Measurements from ENCODE around the gene PRR5L.

Gene PRR5L

DNA sequence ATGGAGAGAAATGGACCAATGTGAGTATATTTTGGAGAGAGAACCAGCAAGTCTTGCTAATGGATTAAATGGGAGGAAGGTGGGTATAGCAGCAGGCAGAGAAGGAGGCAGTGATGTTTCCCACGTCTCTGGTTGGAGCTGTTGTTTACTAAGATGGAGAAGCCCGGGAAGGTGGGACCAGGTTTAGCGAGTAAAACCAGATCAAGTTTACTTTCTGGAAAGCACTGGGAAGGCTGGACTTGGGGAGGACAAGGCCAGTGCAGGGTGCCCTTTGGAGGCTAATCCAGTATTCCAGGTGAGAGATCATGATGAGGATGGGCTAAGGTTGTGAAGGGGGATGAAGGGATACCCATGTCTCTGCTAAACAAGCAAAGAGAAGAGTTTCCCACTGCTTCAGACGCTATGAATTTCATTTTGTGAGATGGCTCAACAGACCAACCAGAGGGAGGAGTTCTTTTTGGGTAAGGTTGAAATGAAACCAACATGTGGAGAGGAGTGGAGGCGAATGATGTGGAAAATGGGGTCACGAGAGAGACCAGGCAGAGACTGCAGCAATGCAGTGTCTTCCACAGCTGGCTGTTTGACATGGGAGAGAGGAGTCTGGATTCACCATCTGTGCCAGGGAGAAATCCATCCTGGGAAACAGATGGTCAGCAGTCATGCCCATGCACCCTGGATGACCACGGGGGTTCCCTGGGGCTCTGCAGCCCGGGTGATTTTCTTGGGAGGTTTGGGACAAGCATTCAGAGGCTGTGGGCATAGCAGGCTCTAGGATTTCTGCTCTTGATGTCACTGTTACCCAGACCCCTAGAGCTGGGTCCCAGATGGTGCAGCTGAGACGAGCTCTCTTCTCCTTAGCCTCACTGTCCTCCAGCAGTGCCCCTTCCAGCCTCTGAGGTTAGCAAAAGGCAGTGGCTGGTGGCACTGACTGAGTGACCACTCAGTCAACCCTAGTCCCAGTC lies 31.8 kb upstream of the PRR5L start:
- Histone ChIP-seq H3K4me1 (ENCODE audit: control insufficient read depth, insufficient read depth, low read length) (no peaks in the 10 kb centered on the region), H3K9ac (ENCODE audit: low read length in 2 of 2) (no peak overlapping the region), H3K27ac (ENCODE audit: low read length) (no peak overlapping the region), H3K27me3 (ENCODE audit: control insufficient read depth in 1 of 2, insufficient read depth in 2 of 2, low read length in 2 of 2) (peaks cover 0 to 2% of the 10 kb centered on the region in 2 donors), H3K4me3 (ENCODE audit: low read length in 2 of 2) (no peak overlapping the region), H3K36me3 (ENCODE audit: control insufficient read depth in 2 of 2, insufficient read depth in 2 of 2, low read length in 2 of 2) (no peaks in the 10 kb centered on the region), H3K9me3 (ENCODE audit: control insufficient read depth in 2 of 2, low read length in 2 of 2) (no peaks in the 10 kb centered on the region)

DNA sequence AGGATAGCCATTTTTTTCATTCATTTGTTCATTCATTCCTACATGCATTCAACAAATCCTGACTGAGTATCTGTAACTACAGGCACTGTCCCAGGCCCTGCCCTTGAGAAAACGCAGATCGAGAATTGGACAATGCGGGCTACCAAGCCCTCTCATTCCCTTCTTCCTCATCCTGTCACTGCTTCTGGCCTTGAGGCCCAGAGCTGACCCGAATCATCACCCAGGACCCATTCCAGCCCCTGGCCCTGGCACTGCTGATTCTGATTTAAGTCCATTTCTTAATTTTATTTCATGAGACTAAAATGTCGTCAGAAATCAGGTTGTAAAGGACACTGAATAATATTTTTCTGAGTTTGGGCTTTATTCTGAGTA lies 31.1 kb upstream of the PRR5L start:
- Histone ChIP-seq H3K27me3 (ENCODE audit: control insufficient read depth in 1 of 2, insufficient read depth in 2 of 2, low read length in 2 of 2) (peaks cover 0 to 2% of the 10 kb centered on the region in 2 donors), H3K36me3 (ENCODE audit: control insufficient read depth in 2 of 2, insufficient read depth in 2 of 2, low read length in 2 of 2) (no peaks in the 10 kb centered on the region), H3K9me3 (ENCODE audit: control insufficient read depth in 2 of 2, low read length in 2 of 2) (no peaks in the 10 kb centered on the region), H3K27ac (ENCODE audit: low read length) (no peak overlapping the region), H3K4me3 (ENCODE audit: low read length in 2 of 2) (no peak overlapping the region), H3K9ac (ENCODE audit: low read length in 2 of 2) (no peak overlapping the region), H3K4me1 (ENCODE audit: control insufficient read depth, insufficient read depth, low read length) (no peaks in the 10 kb centered on the region)

- Histone ChIP-seq H3K36me3 (ENCODE audit: control insufficient read depth in 2 of 2, insufficient read depth in 2 of 2, low read length in 2 of 2) (peaks cover 0 to 5% of the 10 kb centered on the region in 2 donors), H3K4me3 (ENCODE audit: low read length in 2 of 2) (no peak overlapping the region), H3K27me3 (ENCODE audit: control insufficient read depth in 1 of 2, insufficient read depth in 2 of 2, low read length in 2 of 2) (no peaks in the 10 kb centered on the region), H3K9me3 (ENCODE audit: control insufficient read depth in 2 of 2, low read length in 2 of 2) (no peaks in the 10 kb centered on the region), H3K4me1 (ENCODE audit: control insufficient read depth, insufficient read depth, low read length) (no peaks in the 10 kb centered on the region), H3K27ac (ENCODE audit: low read length) (no peak overlapping the region), H3K9ac (ENCODE audit: low read length in 2 of 2) (no peak overlapping the region)
These were observed 30.1 kb upstream of the PRR5L start for GRCh38 chr11:36265793-36266628.

GRCh38 chr11:36266767-36267166 lies 29.3 kb upstream of the PRR5L start:
- H3K9me3 ChIP-seq (ENCODE audit: control insufficient read depth in 2 of 2, low read length in 2 of 2) = no peaks in the 10 kb centered on the region
- H3K27me3 ChIP-seq (ENCODE audit: control insufficient read depth in 1 of 2, insufficient read depth in 2 of 2, low read length in 2 of 2) = no peaks in the 10 kb centered on the region
- H3K4me3 ChIP-seq (ENCODE audit: low read length in 2 of 2) = no peak overlapping the region
- no peak overlapping the region for H3K27ac ChIP-seq (ENCODE audit: low read length)
- no peak overlapping the region for H3K9ac ChIP-seq (ENCODE audit: low read length in 2 of 2)
- H3K4me1 ChIP-seq (ENCODE audit: control insufficient read depth, insufficient read depth, low read length) = no peaks in the 10 kb centered on the region
- H3K36me3 ChIP-seq (ENCODE audit: control insufficient read depth in 2 of 2, insufficient read depth in 2 of 2, low read length in 2 of 2) = peaks cover 0 to 11% of the 10 kb centered on the region in 2 donors

- H3K4me3 ChIP-seq (ENCODE audit: low read length in 2 of 2) = no peak overlapping the region
- H3K4me1 ChIP-seq (ENCODE audit: control insufficient read depth, insufficient read depth, low read length) = no peaks in the 10 kb centered on the region
- no peak overlapping the region for H3K27ac ChIP-seq (ENCODE audit: low read length)
- H3K36me3 ChIP-seq (ENCODE audit: control insufficient read depth in 2 of 2, insufficient read depth in 2 of 2, low read length in 2 of 2) = peaks cover 8 to 26% of the 10 kb centered on the region in 2 donors
- H3K9ac ChIP-seq (ENCODE audit: low read length in 2 of 2) = no peak overlapping the region
- no peaks in the 10 kb centered on the region for H3K27me3 ChIP-seq (ENCODE audit: control insufficient read depth in 1 of 2, insufficient read depth in 2 of 2, low read length in 2 of 2)
- no peaks in the 10 kb centered on the region for H3K9me3 ChIP-seq (ENCODE audit: control insufficient read depth in 2 of 2, low read length in 2 of 2)
These were observed 27.6 kb upstream of the PRR5L start for GRCh38 chr11:36268337-36268985.

DNA sequence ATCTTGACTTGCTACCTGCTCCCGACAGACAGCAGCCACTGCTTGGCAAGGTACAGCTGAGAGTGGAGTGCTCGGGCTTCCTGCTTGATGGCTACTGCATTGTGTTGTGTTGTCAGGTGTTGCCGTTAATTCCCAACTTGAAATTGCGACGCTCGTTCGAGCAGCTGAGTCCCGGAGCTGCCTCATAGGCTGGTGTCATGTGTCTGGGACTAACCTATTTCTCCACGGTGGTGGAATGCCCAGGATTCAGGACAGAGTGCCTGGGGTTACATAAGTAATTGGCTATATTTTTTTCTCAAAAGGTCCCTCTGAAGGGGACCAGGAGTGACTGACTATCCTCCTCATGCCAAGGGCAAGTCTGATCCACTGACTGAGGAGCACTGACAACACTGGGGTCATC lies 25.4 kb upstream of the PRR5L start:
- Histone ChIP-seq H3K27ac (ENCODE audit: low read length) (no peak overlapping the region), H3K4me3 (ENCODE audit: low read length in 2 of 2) (no peak overlapping the region), H3K27me3 (ENCODE audit: control insufficient read depth in 1 of 2, insufficient read depth in 2 of 2, low read length in 2 of 2) (no peaks in the 10 kb centered on the region), H3K9me3 (ENCODE audit: control insufficient read depth in 2 of 2, low read length in 2 of 2) (no peaks in the 10 kb centered on the region), H3K9ac (ENCODE audit: low read length in 2 of 2) (no peak overlapping the region), H3K36me3 (ENCODE audit: control insufficient read depth in 2 of 2, insufficient read depth in 2 of 2, low read length in 2 of 2) (peaks cover 21 to 43% of the 10 kb centered on the region in 2 donors), H3K4me1 (ENCODE audit: control insufficient read depth, insufficient read depth, low read length) (no peaks in the 10 kb centered on the region)

- Histone ChIP-seq H3K9me3 (ENCODE audit: control insufficient read depth in 2 of 2, low read length in 2 of 2) (no peaks in the 10 kb centered on the region), H3K36me3 (ENCODE audit: control insufficient read depth in 2 of 2, insufficient read depth in 2 of 2, low read length in 2 of 2) (peaks cover 28 to 43% of the 10 kb centered on the region in 2 donors), H3K4me3 (ENCODE audit: low read length in 2 of 2) (no peak overlapping the region), H3K27me3 (ENCODE audit: control insufficient read depth in 1 of 2, insufficient read depth in 2 of 2, low read length in 2 of 2) (no peaks in the 10 kb centered on the region), H3K27ac (ENCODE audit: low read length) (no peak overlapping the region), H3K9ac (ENCODE audit: low read length in 2 of 2) (no peak overlapping the region), H3K4me1 (ENCODE audit: control insufficient read depth, insufficient read depth, low read length) (no peaks in the 10 kb centered on the region)
These were observed 24.2 kb upstream of the PRR5L start for GRCh38 chr11:36271794-36272407.

DNA sequence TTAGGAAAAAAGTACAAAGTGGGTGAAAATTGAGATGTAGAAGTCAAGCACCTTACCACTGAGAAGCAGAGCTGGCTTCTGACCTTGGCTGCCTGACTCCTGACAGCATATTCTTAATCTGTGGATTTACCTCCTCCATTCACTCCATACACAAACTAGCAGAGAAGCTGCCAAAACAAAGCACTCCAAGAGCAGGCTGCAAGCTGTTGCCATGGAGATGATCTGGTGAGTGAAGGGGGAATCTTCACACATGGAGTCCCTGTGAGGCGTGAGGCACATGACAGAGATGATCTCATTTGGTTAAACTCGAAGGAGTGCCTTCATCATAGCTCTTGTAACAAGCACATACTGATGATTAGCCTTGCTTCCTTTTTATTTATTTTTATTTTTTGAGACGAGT lies 23.0 kb upstream of the PRR5L start:
- H3K27ac ChIP-seq (ENCODE audit: low read length) = no peak overlapping the region
- no peaks in the 10 kb centered on the region for H3K4me1 ChIP-seq (ENCODE audit: control insufficient read depth, insufficient read depth, low read length)
- no peaks in the 10 kb centered on the region for H3K9me3 ChIP-seq (ENCODE audit: control insufficient read depth in 2 of 2, low read length in 2 of 2)
- H3K9ac ChIP-seq (ENCODE audit: low read length in 2 of 2) = no peak overlapping the region
- no peak overlapping the region for H3K4me3 ChIP-seq (ENCODE audit: low read length in 2 of 2)
- no peaks in the 10 kb centered on the region for H3K27me3 ChIP-seq (ENCODE audit: control insufficient read depth in 1 of 2, insufficient read depth in 2 of 2, low read length in 2 of 2)
- peaks cover 28 to 43% of the 10 kb centered on the region in 2 donors for H3K36me3 ChIP-seq (ENCODE audit: control insufficient read depth in 2 of 2, insufficient read depth in 2 of 2, low read length in 2 of 2)

DNA sequence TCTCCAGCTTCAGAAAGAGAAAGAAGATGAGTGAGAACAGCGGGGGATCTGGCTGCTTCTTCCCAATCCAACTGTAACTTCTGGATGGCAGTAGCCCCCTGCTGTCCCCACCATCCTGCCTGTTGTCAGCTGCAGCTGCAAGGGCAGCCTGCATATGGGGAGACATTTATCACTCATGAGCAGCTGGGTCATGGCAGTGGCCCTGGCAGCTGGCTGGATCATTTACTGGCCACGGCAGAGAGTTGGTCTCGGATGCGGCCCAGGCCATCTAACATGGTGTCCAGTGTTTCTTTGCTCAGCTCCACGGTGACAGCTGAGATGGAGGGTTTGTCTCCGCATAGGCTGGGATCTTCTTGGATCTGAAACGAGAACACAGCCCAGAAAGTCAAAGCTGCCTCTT lies 21.7 kb upstream of the PRR5L start:
- no peak overlapping the region for H3K9ac ChIP-seq (ENCODE audit: low read length in 2 of 2)
- H3K36me3 ChIP-seq (ENCODE audit: control insufficient read depth in 2 of 2, insufficient read depth in 2 of 2, low read length in 2 of 2) = peaks cover 32 to 49% of the 10 kb centered on the region in 2 donors
- H3K27ac ChIP-seq (ENCODE audit: low read length) = no peak overlapping the region
- no peaks in the 10 kb centered on the region for H3K27me3 ChIP-seq (ENCODE audit: control insufficient read depth in 1 of 2, insufficient read depth in 2 of 2, low read length in 2 of 2)
- no peaks in the 10 kb centered on the region for H3K9me3 ChIP-seq (ENCODE audit: control insufficient read depth in 2 of 2, low read length in 2 of 2)
- no peak overlapping the region for H3K4me3 ChIP-seq (ENCODE audit: low read length in 2 of 2)
- H3K4me1 ChIP-seq (ENCODE audit: control insufficient read depth, insufficient read depth, low read length) = no peaks in the 10 kb centered on the region

DNA sequence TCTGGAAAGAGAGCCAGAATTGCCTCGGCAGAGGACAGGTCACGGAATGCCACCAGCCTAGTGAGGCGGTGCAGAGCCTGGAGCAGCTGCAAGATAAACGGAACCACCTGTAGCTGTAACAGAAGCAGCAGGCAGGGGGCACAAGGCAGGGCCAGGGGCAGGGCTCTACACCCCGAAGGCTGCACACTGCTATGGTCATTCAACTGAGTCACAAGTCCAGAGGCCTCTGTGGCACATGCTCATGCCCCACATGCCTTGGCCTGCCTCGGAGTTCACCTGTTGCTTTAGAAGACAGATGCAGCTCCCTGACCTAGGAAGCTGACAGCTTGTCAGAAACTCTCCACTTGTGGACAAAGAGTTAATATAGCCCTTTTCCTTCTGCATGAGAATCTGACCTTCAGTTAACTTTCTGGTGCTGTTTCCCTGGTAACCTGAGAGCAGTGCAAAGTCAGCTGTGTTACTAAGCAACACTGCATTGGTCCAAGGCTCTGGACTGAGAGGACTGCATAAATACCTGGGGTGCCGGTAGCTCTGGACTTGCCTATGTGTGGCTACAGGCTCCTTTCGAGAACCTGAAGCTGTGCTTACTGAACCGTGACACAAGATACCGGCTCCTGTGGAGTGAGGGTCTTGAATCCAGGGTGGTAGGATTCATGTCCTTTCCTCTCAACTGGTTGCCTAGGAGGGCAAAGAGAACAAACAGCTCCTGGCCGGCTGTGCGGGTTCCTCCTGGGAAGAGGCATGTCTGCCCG lies 17.4 kb upstream of the PRR5L start:
- Histone ChIP-seq H3K4me3 (ENCODE audit: low read length in 2 of 2) (no peak overlapping the region), H3K27ac (ENCODE audit: low read length) (no peak overlapping the region), H3K4me1 (ENCODE audit: control insufficient read depth, insufficient read depth, low read length) (no peaks in the 10 kb centered on the region), H3K36me3 (ENCODE audit: control insufficient read depth in 2 of 2, insufficient read depth in 2 of 2, low read length in 2 of 2) (peaks cover 23% of the 10 kb centered on the region in 2 donors), H3K9ac (ENCODE audit: low read length in 2 of 2) (no peak overlapping the region), H3K27me3 (ENCODE audit: control insufficient read depth in 1 of 2, insufficient read depth in 2 of 2, low read length in 2 of 2) (no peaks in the 10 kb centered on the region), H3K9me3 (ENCODE audit: control insufficient read depth in 2 of 2, low read length in 2 of 2) (no peaks in the 10 kb centered on the region)
